GM18511 (cell line): ENCODE data around the gene CENPM.

Experiments
- ATAC-seq: cut with Tn5 transposase; IDR thresholded peaks from one replicate; pipeline ENCODE4 v1.9.1; 2021; ENCODE audit warnings: mild to moderate bottlenecking, moderate library complexity; ENCODE audit not compliant: unreplicated experiment

CENPM gene

GRCh38 chr22:41900652-41901312, 46.2 kb downstream of the CENPM start:
- no peak for ATAC-seq

DNA sequence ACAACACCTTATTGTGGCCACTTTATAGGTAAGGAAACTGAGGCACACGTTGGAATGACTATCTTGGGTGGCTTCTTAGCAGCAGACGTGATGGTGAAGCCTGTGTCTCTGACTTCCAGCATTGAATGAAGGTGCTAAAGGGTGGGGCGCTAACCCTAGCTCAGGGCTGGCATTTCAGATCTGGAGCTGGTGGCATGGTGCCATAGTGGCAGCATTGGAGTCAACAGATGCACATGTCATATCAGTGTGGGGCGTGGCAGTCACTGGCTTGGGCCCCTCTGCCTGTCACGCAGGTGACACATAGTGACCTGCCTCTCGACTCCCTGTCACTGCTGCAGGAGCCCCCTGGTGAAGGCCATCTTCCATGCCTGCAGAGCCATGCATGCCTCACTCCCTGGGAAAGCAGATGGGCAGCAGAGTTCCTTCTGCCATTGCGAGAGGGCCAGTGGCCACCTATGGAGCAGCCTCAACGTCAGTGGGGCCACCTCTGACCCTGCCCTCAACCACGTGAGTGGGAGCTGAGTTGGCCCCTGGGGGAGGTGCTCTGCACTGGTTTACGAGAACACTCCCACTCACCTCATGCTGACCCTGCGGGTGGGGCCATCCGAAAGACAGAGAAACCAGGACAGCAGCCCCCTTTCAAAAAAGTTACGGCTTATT, 46.8 kb downstream of the CENPM start:
- no peak for ATAC-seq

- no peak for ATAC-seq
Observed at GRCh38 chr22:41899110-41899509, 47.8 kb downstream of the CENPM start.

GRCh38 chr22:41898645-41899044, 48.3 kb downstream of the CENPM start:
- no peak for ATAC-seq

GRCh38 chr22:41893591-41894375, 53.2 kb downstream of the CENPM start:
- no peak for ATAC-seq

- no peak for ATAC-seq
Observed at GRCh38 chr22:41892721-41893120, 54.2 kb downstream of the CENPM start.

DNA sequence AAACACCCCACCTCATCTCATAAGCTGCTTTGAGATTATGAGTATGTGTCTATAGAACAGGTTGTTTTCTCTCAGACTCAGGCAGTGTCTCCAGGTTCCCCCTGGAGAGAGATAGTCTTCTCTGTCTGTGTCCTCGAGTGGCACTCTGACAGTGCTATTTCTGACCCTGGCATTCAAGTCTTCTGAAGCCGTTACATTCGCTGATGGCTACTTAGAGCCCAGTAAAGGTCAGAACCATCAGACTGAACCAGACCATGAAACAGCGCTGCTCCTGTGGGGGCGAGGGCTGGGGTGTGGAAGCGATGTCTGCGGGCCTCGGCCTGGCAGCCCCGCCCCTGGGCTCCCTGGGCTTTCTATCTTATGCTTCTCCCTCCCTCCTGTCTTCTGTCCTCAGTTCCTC, 55.5 kb downstream of the CENPM start:
- ATAC-seq, result no peak
